IMR-90 (cell line): Measurements from ENCODE around the gene FNBP1L.

Experiments used
- BHLHE40 ChIP-seq: fragments of 150-350 bp; IDR thresholded peaks from 2 replicates; pipeline ENCODE4 v1.6.1; 2016; ENCODE audit warnings: mild to moderate bottlenecking, low read depth, low read length
- CEBPB ChIP-seq: IDR thresholded peaks from 2 replicates; pipeline ENCODE4 v1.6.1; 2012; ENCODE audit warnings: low read depth, low read length, improper control_type of control experiment
- FOS ChIP-seq: fragments of 150-350 bp; IDR thresholded peaks from 2 replicates; pipeline ENCODE4 v1.6.1; 2016; ENCODE audit warnings: low read depth, low read length
- MAFK ChIP-seq: IDR thresholded peaks from 2 replicates; pipeline ENCODE4 v1.6.1; 2012; ENCODE audit warnings: low read depth, low read length, improper control_type of control experiment
- MAZ ChIP-seq: IDR thresholded peaks from 2 replicates; pipeline ENCODE4 v1.6.1; 2012; ENCODE audit warnings: low read depth, mild to moderate bottlenecking, low read length, improper control_type of control experiment, moderate library complexity, borderline replicate concordance
- MXI1 ChIP-seq: IDR thresholded peaks from 2 replicates; pipeline ENCODE4 v1.6.1; 2012; ENCODE audit warnings: low read depth, mild to moderate bottlenecking, low read length, moderate library complexity, borderline replicate concordance
- NFE2L2 ChIP-seq: fragments of 150-350 bp; IDR thresholded peaks from 2 replicates; pipeline ENCODE4 v1.6.1; 2016; ENCODE audit warnings: low read depth, mild to moderate bottlenecking, low read length
- POLR2A ChIP-seq: IDR thresholded peaks from 2 replicates; pipeline ENCODE4 v1.6.1; 2012; ENCODE audit warnings: mild to moderate bottlenecking, low read depth, low read length
- RAD21 ChIP-seq: IDR thresholded peaks from 2 replicates; pipeline ENCODE4 v1.6.1; 2012; ENCODE audit warnings: low read length, improper control_type of control experiment
- RFX5 ChIP-seq: IDR thresholded peaks from 2 replicates; pipeline ENCODE4 v1.8.0; 2012; ENCODE audit warnings: low read depth, mild to moderate bottlenecking, low read length, moderate library complexity
- SMC3 ChIP-seq: fragments of 150-350 bp; IDR thresholded peaks from 2 replicates; pipeline ENCODE4 v1.6.1; 2016; ENCODE audit warnings: low read depth, mild to moderate bottlenecking, antibody characterized with exemption, low read length, moderate library complexity
- TF ChIP-seq, protein P1 (sequence below): conservative IDR thresholded peaks from 2 replicates; pipeline ENCODE4 v1.5.1; 2012; ENCODE audit warnings: mild to moderate bottlenecking, low read depth, low read length, improper control_type of control experiment
- TF ChIP-seq, protein P2 (sequence below): fragments of 150-350 bp; IDR thresholded peaks from 2 replicates; pipeline ENCODE4 v1.6.1; 2017; ENCODE audit warnings: mild to moderate bottlenecking, antibody characterized with exemption, low read length, low read depth
- TF ChIP-seq, protein P3 (sequence below): fragments of 150-350 bp; IDR thresholded peaks from 2 replicates; pipeline ENCODE4 v1.6.1; 2016; ENCODE audit warnings: low read depth, mild to moderate bottlenecking, low read length, moderate library complexity, borderline replicate concordance

DNA sequence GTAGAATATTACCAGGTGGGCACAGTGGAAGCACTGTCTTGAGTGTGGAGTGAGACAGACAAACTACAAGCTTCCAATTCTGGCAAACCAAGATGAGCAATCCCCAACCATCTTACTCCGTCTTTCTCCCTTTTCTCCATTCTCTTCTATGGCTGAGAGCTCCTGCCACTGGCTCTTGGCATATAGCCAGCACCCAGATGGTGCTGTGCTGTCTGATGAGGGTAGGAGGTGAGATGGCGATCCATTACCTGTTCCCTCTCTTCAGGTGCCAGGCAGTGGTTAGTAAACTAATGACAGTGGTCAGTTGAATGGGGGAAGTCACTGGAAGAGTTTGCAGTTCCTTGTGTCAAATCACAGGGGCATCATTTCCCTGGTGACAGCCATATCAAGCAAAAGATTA is 108.4 kb downstream of the FNBP1L start:
- TF ChIP-seq POLR2A (no peak), RAD21 (no peak), FOS (no peak), RFX5 (no peak), SMC3 (no peak), MAZ (no peak), MAFK (no peak), BHLHE40 (no peak), CEBPB (no peak), MXI1 (no peak), NFE2L2 (no peak)
- TF ChIP-seq, protein P1, sequence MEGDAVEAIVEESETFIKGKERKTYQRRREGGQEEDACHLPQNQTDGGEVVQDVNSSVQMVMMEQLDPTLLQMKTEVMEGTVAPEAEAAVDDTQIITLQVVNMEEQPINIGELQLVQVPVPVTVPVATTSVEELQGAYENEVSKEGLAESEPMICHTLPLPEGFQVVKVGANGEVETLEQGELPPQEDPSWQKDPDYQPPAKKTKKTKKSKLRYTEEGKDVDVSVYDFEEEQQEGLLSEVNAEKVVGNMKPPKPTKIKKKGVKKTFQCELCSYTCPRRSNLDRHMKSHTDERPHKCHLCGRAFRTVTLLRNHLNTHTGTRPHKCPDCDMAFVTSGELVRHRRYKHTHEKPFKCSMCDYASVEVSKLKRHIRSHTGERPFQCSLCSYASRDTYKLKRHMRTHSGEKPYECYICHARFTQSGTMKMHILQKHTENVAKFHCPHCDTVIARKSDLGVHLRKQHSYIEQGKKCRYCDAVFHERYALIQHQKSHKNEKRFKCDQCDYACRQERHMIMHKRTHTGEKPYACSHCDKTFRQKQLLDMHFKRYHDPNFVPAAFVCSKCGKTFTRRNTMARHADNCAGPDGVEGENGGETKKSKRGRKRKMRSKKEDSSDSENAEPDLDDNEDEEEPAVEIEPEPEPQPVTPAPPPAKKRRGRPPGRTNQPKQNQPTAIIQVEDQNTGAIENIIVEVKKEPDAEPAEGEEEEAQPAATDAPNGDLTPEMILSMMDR: no peak
- TF ChIP-seq, protein P2, sequence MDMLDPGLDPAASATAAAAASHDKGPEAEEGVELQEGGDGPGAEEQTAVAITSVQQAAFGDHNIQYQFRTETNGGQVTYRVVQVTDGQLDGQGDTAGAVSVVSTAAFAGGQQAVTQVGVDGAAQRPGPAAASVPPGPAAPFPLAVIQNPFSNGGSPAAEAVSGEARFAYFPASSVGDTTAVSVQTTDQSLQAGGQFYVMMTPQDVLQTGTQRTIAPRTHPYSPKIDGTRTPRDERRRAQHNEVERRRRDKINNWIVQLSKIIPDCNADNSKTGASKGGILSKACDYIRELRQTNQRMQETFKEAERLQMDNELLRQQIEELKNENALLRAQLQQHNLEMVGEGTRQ: no peak
- TF ChIP-seq, protein P3, sequence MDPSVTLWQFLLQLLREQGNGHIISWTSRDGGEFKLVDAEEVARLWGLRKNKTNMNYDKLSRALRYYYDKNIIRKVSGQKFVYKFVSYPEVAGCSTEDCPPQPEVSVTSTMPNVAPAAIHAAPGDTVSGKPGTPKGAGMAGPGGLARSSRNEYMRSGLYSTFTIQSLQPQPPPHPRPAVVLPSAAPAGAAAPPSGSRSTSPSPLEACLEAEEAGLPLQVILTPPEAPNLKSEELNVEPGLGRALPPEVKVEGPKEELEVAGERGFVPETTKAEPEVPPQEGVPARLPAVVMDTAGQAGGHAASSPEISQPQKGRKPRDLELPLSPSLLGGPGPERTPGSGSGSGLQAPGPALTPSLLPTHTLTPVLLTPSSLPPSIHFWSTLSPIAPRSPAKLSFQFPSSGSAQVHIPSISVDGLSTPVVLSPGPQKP: no peak
